Cerebellar cortex (tissue), 1 donor: ENCODE data around the gene TBC1D14.
A peak's percentile ranks its signal among the peaks of the same experiment; 100 is the strongest.
"Not testable (repeated sequence)": the region's sequence is repeated elsewhere in the genome, so short reads cannot be mapped to it uniquely, and the experiment has no call there.

ENCODE experiments used
- DNase-seq: peaks from one replicate; pipeline ENCODE4 v3.0.0-alpha.2; 2015; ENCODE audit warnings: low spot score

The TBC1D14 gene

DNA sequence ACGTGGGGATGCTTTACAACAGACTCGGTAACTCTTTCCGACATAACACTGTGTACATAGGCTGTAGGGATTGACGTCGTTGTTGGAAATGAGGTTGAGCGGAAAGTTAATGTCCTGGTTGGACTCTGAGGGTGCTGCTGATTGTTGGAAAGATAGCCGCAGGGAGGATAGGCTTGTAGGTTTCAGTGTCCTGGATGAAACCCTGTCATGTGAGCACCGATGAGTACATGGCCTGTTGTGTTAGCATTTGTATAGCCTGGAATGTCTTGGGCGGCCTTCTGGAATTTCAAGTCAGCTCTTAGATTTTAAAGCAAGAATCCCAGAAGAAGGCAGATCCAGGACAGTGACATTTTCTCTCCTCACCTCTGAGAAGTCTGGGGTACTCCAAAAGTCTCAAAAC lies 63.3 kb downstream of the TBC1D14 start:
- no peak for DNase-seq

GRCh38 chr4:6974138-6974848 lies 64.7 kb downstream of the TBC1D14 start:
- peak; percentile 87 for DNase-seq

GRCh38 chr4:6977846-6978245 lies 68.2 kb downstream of the TBC1D14 start:
- not testable (repeated sequence) for DNase-seq

DNA sequence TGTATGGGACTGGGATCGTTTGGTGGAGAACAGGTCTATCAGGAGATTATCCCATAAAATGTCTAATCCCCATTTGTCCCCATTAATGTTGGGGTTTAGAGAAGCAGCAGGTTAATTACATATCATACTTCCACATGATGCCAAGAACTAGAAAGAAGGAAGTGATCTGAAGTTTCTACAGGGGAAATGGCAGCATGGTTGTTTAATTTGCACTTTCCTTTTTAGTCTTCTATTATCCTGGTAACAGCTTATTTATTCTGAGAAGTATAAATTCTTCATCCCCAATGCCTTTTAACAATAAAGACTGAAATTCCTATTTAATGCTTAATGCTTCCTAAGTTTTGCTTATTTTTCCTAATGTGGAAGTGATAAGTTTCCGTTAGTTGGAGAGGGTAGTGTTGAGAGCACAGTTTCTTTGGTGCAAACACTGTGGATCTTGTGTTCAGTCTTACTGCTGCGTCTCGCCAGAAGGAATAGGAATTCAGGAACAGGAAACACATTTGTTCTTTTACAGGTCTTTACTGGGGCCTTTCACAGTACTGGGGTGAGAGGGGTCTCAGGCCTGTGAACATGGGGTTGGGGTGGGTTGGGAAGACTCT lies 74.0 kb downstream of the TBC1D14 start:
- no peak for DNase-seq

DNA sequence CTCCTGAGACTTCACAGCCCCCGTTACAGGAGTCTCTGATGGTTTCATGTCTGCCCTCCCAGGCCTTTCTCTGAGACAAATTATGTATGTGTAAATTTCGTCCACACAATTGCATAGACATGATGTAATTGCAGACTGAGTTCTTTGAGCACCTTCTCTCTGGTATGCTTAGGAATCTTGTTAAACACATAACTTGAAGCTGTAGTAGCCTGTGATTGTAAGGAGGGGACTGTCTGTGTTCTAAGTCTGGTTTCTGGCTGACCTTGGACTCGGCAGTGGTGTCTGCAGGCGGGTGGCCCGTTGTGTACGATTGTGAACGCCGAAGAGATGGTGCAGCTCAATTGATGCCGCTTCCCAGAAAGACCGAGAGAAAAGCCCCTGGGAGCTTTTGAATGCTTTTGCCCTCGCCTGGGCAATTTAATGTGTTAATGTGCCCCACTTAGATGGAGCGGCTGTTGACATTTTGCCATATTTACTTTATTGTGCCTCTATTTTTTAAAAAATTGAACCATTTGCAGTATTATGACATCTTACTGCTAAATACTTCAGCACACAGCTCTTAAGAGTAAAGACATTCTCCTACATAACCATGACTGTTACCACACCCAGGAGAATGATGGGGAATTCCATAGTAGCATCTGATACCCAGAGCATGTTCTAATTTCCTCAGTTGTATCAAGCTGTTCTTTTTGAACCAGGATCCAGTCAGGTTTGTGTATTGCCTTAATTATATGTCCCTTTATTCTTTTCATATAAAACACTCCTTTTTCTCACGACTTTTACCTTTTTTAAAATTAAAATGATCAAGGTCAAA lies 75.2 kb downstream of the TBC1D14 start:
- no peak for DNase-seq

- peak; percentile 55 for DNase-seq
Observed at GRCh38 chr4:6986072-6986780, 76.6 kb downstream of the TBC1D14 start.

- DNase-seq = peak; percentile 94
Observed at GRCh38 chr4:6986781-6987587, 77.4 kb downstream of the TBC1D14 start.

DNA sequence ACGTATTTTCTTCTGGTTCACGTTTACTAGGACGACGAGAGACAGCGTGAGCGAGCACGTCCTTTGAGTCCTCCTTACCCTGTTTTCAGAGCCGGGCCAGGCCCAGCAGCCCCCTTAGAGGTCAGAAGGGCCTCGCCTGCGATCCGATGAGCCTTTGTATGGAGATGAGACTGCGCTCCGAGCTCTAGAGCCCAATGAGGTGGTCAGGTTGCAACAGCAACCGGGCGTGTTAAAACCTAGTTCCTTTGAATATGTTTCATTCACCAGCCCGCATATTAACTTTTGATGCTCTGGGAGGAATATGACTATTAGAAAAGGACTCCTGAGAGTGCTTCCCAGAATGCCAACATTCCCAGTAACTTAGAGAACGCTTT lies 77.9 kb downstream of the TBC1D14 start:
- DNase-seq = no peak

- no peak for DNase-seq
Observed at GRCh38 chr4:6988016-6988715, 78.5 kb downstream of the TBC1D14 start.

DNA sequence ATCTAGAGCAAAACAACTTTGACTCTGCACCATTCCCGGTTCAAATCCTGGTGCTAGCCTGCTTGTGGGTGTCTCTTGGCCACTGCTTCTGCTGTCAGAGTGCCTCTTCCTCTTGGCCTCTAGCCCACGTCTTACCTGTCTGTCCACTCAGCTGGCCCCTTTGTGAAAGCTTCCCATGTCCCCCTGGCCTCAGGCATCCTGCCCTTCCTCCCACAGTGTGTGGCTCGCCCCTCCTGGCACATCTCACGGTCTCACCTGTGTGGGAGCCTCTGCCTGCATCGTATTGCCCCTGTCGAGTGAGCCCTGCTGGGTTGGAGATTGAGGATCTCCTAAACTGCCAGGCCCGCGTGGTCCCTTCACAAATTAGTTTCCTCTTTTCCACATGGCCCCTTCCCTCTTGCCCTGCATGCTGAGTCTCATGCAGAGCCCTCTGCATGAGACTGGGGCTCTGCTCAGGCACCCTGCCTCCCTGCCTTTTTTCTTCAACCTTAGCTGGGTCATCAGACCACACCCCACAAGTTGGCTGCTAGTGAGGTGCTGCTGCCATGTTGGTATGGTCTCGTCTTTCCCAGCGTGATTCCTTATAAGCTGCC lies 79.8 kb downstream of the TBC1D14 start:
- DNase-seq = no peak

- DNase-seq = no peak
Observed at GRCh38 chr4:6990661-6991060, 81.0 kb downstream of the TBC1D14 start.

DNA sequence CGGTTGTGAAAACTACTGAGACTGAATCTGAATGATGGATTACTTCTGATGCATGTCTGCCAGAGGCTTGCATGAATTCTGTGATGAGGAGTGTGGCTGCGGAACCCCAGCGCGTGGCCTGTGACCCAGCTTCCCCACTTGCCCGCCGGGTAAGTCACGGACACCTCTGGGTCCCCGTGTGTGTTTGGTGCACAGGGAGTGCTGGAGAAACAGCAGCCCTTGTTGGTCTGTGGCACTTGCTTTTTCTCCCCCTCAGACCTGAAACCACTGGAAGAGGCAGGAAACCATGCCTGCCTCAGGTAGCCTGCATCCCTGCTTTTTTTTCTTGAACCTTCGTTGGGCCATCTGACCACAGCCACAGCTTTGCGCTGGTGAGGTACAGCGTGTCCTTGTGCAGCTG lies 81.6 kb downstream of the TBC1D14 start:
- DNase-seq = no peak

- peak; percentile 19 for DNase-seq
Observed at GRCh38 chr4:6991771-6992557, 82.3 kb downstream of the TBC1D14 start.

DNA sequence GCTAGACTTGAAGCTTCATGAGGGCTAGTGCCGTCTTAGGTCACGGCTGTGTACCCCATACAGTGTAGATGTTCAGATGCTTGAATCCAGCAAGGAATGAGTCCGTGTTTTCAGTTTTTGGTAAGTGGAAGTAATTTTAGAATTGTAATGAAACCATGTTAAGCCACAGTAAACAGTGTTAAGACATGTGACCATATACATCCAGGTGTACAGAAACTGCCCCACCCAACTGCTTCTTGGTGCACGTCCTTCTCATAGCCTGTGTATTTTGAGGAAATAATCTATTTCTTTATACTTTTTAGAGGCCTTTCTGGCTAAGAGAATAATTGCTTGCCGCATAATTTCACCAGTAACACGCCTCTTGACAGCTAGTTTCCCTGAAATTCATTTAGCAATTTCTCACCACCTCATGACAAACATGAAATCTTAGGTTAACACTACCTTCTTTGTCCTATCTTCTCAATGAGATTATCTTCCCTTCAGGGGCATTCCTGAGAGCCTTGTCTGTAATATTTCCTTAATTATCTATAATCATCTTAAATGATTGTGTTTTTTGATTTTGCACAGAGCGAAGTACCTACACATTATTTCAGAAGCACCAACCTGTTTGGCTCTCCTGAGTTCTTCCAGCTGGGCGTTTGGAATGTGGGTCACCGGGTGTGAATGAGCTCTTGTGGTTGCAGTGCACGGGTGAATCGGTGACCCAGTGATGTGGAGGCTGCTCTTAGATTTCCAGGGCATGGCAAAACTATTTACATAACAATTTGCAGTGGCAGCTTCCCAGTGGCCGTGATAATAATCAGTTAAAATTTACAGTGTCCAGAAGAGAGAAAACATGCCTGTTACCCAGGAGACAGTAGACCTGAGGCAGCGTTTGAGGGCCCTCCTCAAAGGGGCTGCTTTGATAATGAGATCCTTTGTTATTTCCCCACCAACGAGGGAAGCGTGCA lies 83.4 kb downstream of the TBC1D14 start:
- no peak for DNase-seq

DNA sequence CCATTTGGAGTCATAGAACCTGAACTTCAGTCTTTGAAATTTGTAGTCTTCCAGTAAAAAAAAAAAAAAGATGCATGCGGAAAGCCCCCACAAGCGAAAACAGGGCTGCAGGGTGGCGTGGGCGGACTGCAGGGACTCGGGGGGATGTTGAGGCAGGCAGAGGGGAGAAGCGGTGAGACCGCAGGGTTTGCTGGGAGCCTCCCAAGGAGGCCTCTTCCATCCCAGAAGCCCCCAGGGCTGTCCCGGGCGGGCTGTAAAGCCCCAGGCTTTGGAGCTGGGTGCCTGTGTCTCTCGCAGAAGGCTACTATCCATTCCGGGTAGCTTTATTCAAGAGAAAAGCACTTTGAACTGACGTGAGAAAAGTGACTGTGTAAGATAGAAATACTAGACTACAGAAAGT lies 86.9 kb downstream of the TBC1D14 start:
- no peak for DNase-seq

GRCh38 chr4:6999172-7000086 lies 89.8 kb downstream of the TBC1D14 start:
- DNase-seq = no peak

- no peak for DNase-seq
Observed at GRCh38 chr4:7000421-7001176, 91.0 kb downstream of the TBC1D14 start.
